Astrocyte of the spinal cord (primary cell): ENCODE data around the gene BNIP3.

ENCODE experiments used
- DNase-seq: peaks from one replicate; pipeline ENCODE4 v3.0.0; 2011; ENCODE audit warnings: low read depth, low spot score
- H3K4me3 ChIP-seq: 2 replicates; pipeline ENCODE4 v1.5.1; 2011; ENCODE audit warnings: low read depth, mild to moderate bottlenecking, low read length, moderate library complexity
- CTCF ChIP-seq: IDR thresholded peaks from 2 replicates; pipeline ENCODE4 v1.5.1; 2012; ENCODE audit warnings: low read depth, mild to moderate bottlenecking, low read length, inconsistent platforms
- in situ Hi-C: cut with HindIII; loops from 2 replicates; pipeline ENCODE4 v1.10.0; 2017; ENCODE audit warnings: low sequenced_read_pairs

The BNIP3 gene

GRCh38 chr10:131933696-131934086 is 48.0 kb downstream of the BNIP3 start:
- DNase-seq: no peak
- in situ Hi-C loops: no loop called here
- no peak for TF ChIP-seq CTCF
- no peak overlapping the region for H3K4me3 ChIP-seq

- TF ChIP-seq CTCF: no peak
- in situ Hi-C loops: no loop called here
- no peak overlapping the region for H3K4me3 ChIP-seq
- no peak for DNase-seq
Observed at GRCh38 chr10:131933016-131933695, 48.6 kb downstream of the BNIP3 start.

- DNase-seq: no peak
- no peak for TF ChIP-seq CTCF
- no peak overlapping the region for H3K4me3 ChIP-seq
- in situ Hi-C loops: no loop called here
Observed at GRCh38 chr10:131931981-131932380, 49.7 kb downstream of the BNIP3 start.

GRCh38 chr10:131930586-131931330 is 51.0 kb downstream of the BNIP3 start:
- no peak for DNase-seq
- no peak for TF ChIP-seq CTCF
- H3K4me3 ChIP-seq: no peak overlapping the region
- in situ Hi-C loops: no loop called here

DNA sequence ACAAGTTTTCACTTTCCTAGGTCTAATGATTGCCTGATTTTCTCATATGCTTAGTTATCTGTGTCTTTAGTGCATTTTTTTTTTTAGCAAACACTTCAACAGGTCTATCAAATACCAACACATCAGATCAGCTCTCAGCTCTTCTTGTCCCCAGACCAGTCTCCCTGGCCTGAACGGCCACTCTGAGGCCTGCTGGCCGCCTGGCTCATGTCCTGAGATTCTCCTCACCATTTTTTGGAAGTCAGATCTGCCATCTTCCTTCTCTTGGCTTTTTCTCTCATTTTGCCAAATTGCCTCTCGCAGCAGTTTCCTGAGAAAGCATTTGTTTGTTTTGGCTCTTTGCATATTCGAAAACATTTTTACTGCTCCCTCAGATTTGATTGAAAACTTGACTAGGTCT is 51.6 kb downstream of the BNIP3 start:
- TF ChIP-seq CTCF: no peak
- in situ Hi-C loops: no loop called here
- H3K4me3 ChIP-seq: no peak overlapping the region
- DNase-seq: no peak

- no peak for DNase-seq
- in situ Hi-C loops: no loop called here
- TF ChIP-seq CTCF: no peak
- no peak overlapping the region for H3K4me3 ChIP-seq
Observed at GRCh38 chr10:131929122-131929845, 52.4 kb downstream of the BNIP3 start.
